K562 (cell line): ENCODE measurements around the gene HNRNPF. TPM values are rescaled to one million over a fixed set of nuclear protein-coding genes. Genes with fewer than 3 reads are reported as not detected.

Experiments used
- ATAC-seq: fragments of 200-7000 bp; cut with Tn5 transposase; 3 replicates; pipeline ENCODE4 v1.9.1; 2020; ENCODE audit warnings: moderate library complexity
- BruUV-seq: library from RNA; stranded (reverse); fragments of 400-500 nt; replicated peaks from 2 replicates; lab custom pipeline; 2021; lab: Mats Ljungman, UMichigan
- CTCF ChIA-PET: fragments of 300-600 bp; formaldehyde crosslinking; extraction: SDS; loops from one replicate; lab custom pipeline; 2021; ENCODE audit warnings: low intra/inter-chr PET ratio; lab: Yijun Ruan, JAX
- POLR2A ChIA-PET: fragments of 300-600, 350-650 bp; sonication (Branson Sonifier 250); formaldehyde crosslinking; extraction: SDS; loops from one replicate; lab custom pipeline; 2021; ENCODE audit warnings: antibody characterized with exemption, inconsistent platforms; lab: Yijun Ruan, JAX
- DNase-seq, 4 experiments: peaks; one replicate each; pipeline versions ENCODE4 v3.0.0 to v3.0.0-alpha.2; 2011 to 2018; ENCODE audit warnings: low spot score in 3 of 4, mixed read lengths in 3 of 4; ENCODE audit errors: extremely low read depth in 1 of 4
- FAIRE-seq: peaks from 2 replicates; lab custom pipeline; 2011; peaks lifted over from hg19 to GRCh38; lab: Jason Lieb, UNC
- H2AFZ ChIP-seq: 2 replicates; pipeline ENCODE4 v1.6.0; 2011; ENCODE audit warnings: low read depth, low read length, control low read depth, inconsistent platforms
- H3K27ac ChIP-seq: fragments of 200-600 bp; 3 replicates; pipeline ENCODE4 v1.8.0; 2011; ENCODE audit warnings: low read depth, mild to moderate bottlenecking, control low read depth, inconsistent platforms, low read length, moderate library complexity, mixed read lengths; ENCODE audit errors: extremely low read depth
- H3K27me3 ChIP-seq, 2 experiments: fragments of 300-600 bp in 1 of 2; 2 replicates in 1 of 2; 3 replicates in 1 of 2; pipeline versions ENCODE4 v1.6.0 to v1.8.0; 2011; ENCODE audit warnings: inconsistent platforms in 2 of 2, low read length in 2 of 2, mild to moderate bottlenecking in 1 of 2, mixed read lengths in 1 of 2, moderate library complexity in 1 of 2; ENCODE audit not compliant: control insufficient read depth in 2 of 2, insufficient read depth in 2 of 2
- H3K36me3 ChIP-seq: fragments of 300-600 bp; 3 replicates; pipeline ENCODE4 v1.8.0; 2011; ENCODE audit warnings: mild to moderate bottlenecking, low read length, inconsistent platforms; ENCODE audit not compliant: control insufficient read depth, insufficient read depth
- H3K4me1 ChIP-seq, 2 experiments: fragments of 200-600 bp in 1 of 2; replicated peaks in 1 of 2; 2 replicates in 1 of 2; 3 replicates in 1 of 2; pipeline versions ENCODE4 v1.5.1 to v1.8.0; 2011; ENCODE audit warnings: inconsistent platforms in 2 of 2, low read length in 2 of 2, mild to moderate bottlenecking in 1 of 2, mixed read lengths in 1 of 2, moderate library complexity in 1 of 2; ENCODE audit not compliant: control insufficient read depth in 2 of 2, insufficient read depth in 2 of 2
- H3K4me2 ChIP-seq: 2 replicates; pipeline ENCODE4 v1.6.1; 2011; ENCODE audit warnings: low read length, control low read depth, inconsistent platforms, mixed read lengths; ENCODE audit not compliant: insufficient read depth
- H3K4me3 ChIP-seq: fragments of 200-600 bp; sonication (generic), shearing (Covaris generic); 2 replicates; pipeline ENCODE4 v1.5.1; 2016; ENCODE audit warnings: control low read depth, inconsistent platforms
- H3K79me2 ChIP-seq: fragments of 200-600 bp; 3 replicates; pipeline ENCODE4 v1.8.0; 2011; ENCODE audit warnings: low read length, inconsistent platforms; ENCODE audit not compliant: control insufficient read depth, insufficient read depth
- H3K9ac ChIP-seq, 2 experiments: 2 replicates each; pipeline versions ENCODE4 v1.6.0 to v1.6.1; 2011; ENCODE audit warnings: low read depth in 2 of 2, low read length in 2 of 2, control low read depth in 1 of 2, inconsistent platforms in 1 of 2, mild to moderate bottlenecking in 1 of 2, mixed read lengths in 1 of 2; ENCODE audit not compliant: insufficient read depth in 1 of 2
- H3K9me1 ChIP-seq: one replicate; pipeline ENCODE4 v1.6.0; 2011; ENCODE audit warnings: inconsistent platforms, mild to moderate bottlenecking, low read length, moderate library complexity; ENCODE audit not compliant: control insufficient read depth, insufficient read depth
- H3K9me3 ChIP-seq: replicated peaks from 2 replicates; pipeline ENCODE4 v1.5.1; 2011; ENCODE audit warnings: low read depth, low read length, inconsistent platforms; ENCODE audit not compliant: control insufficient read depth, insufficient read depth
- H4K20me1 ChIP-seq: replicated peaks from 2 replicates; pipeline ENCODE4 v1.6.1; 2011; ENCODE audit warnings: low read length, inconsistent platforms, mixed read lengths; ENCODE audit not compliant: control insufficient read depth, insufficient read depth
- CTBP1 ChIP-seq: fragments of 450-650 bp; IDR thresholded peaks from 2 replicates; pipeline ENCODE4 v1.6.1; 2016; ENCODE audit warnings: borderline replicate concordance
- FOXK2 ChIP-seq, 2 experiments: fragments of 450-650 bp; IDR thresholded peaks in 1 of 2; conservative IDR thresholded peaks in 1 of 2; 2 replicates each; pipeline ENCODE4 v1.6.1; 2016; ENCODE audit warnings: low read depth in 2 of 2, mild to moderate bottlenecking in 1 of 2
- KDM1A ChIP-seq, 2 experiments: fragments of 450-650 bp; IDR thresholded peaks; 2 replicates each; pipeline ENCODE4 v1.6.1; 2016; ENCODE audit warnings: mild to moderate bottlenecking in 2 of 2
- TAF15 ChIP-seq: fragments of 200-400 bp; formaldehyde crosslinking; IDR thresholded peaks from 2 replicates; pipeline ENCODE4 v1.6.1; 2017; ENCODE audit warnings: mild to moderate bottlenecking, low read depth, low read length, moderate library complexity
- TFAM ChIP-seq: fragments of 250-450 bp; sonication (Bioruptor Pico); conservative IDR thresholded peaks from 2 replicates; pipeline ENCODE4 v1.5.0; 2021; ENCODE audit warnings: mild to moderate bottlenecking, moderate library complexity
- ZEB2 ChIP-seq: fragments of 450-650 bp; IDR thresholded peaks from 2 replicates; pipeline ENCODE4 v1.6.1; 2016
- WGBS: fragments of 100-300 bp; shearing (Covaris generic); methylation state at CpG from one replicate; pipeline ENCODE4 v1.1.6; 2016; ENCODE audit warnings: low coverage, mixed read lengths; ENCODE audit not compliant: insufficient coverage; ENCODE audit errors: missing lambda C conversion rate; 5-methylcytosine and 5-hydroxymethylcytosine counted together
- in situ Hi-C: fragments of 300-500 bp; cut with MboI; formaldehyde crosslinking; loops from 4 replicates; pipeline ENCODE4 v1.15.0; 2018; ENCODE audit warnings: inconsistent platforms, mixed read lengths
- intact Hi-C: fragments of 100-400 bp; cut with micrococcal nuclease; formaldehyde crosslinking; loops from 2 replicates; pipeline ENCODE4 v1.14.2; 2022
- polyA plus RNA-seq, 8 experiments: library from polyadenylated mRNA; depleted of rRNA in 4 of 8; stranded (reverse) in 5 of 8; unstranded in 3 of 8; fragments of >200 nt; fragmentation: Nextera tagmentation in 2 of 8; fragmentation: Illumina TruSeq in 1 of 8; extraction: Ambion mirVana in 2 of 8; extraction: Trizol in 1 of 8; gene quantifications; 2 replicates each; pipeline versions ENCODE4 v1.2.1 to v1.2.3, GENCODE V29; 2011 to 2014; ENCODE audit warnings: inconsistent platforms in 1 of 8, missing spikeins in 1 of 8
- total RNA-seq, 7 experiments: library from RNA; depleted of rRNA in 6 of 7; stranded (reverse); fragments of >200 nt in 6 of 7; fragmentation: Illumina TruSeq in 2 of 7; extraction: Trizol in 2 of 7; gene quantifications; 2 replicates each; pipeline versions ENCODE4 v1.2.1 to v1.2.3, GENCODE V29; 2011 to 2021; ENCODE audit warnings: low replicate concordance in 1 of 7
- TF ChIP-seq, protein P1 (sequence below): sonication (generic); formaldehyde crosslinking; IDR thresholded peaks from 2 replicates; pipeline ENCODE4 v1.8.0; 2022; ENCODE audit warnings: missing genetic modification reagents, mild to moderate bottlenecking, moderate library complexity, borderline replicate concordance

HNRNPF gene
- total and polyA plus RNA-seq, 9 of the 15 experiments (the other 6 are each of a cell fraction or from before 2014, with no cell fraction given): 192 to 489 (median 416) TPM

DNA sequence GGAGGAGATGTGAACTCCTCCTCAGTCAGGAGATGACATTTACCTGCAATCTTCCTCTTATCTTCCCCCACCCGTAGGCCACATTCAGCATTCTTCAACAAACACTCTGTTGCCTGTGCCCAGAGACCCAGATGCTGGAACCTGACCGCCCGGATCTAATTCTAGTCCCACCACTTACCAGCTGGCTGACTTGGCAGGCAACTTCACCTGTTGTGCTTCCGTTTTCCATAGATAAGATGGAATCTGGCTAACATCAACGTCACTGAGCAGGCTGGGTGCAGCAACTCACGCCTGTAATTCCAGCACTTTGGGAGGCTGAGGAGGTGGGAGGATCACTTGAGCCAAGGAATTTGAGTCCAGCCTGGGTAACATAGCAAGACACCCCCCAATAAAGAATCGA is 58.8 kb downstream of the HNRNPF start:
- TF ChIP-seq ZEB2 (peak; percentile 61; the same call in 1 of the 2 replicates), TFAM (CRISPR knock-in tag) (no peak), FOXK2 (conservative IDR thresholded peaks at IDR 0.05 in 1 of 2, IDR thresholded peaks at IDR 0.05 in 1 of 2; ENCODE audit: low read depth in 2 of 2) (no peak), CTBP1 (peak; percentile 53; the same call in 1 of the 2 replicates), TAF15 (no peak), KDM1A (IDR thresholded peaks at IDR 0.05) (no peak)
- TF ChIP-seq, protein P1, sequence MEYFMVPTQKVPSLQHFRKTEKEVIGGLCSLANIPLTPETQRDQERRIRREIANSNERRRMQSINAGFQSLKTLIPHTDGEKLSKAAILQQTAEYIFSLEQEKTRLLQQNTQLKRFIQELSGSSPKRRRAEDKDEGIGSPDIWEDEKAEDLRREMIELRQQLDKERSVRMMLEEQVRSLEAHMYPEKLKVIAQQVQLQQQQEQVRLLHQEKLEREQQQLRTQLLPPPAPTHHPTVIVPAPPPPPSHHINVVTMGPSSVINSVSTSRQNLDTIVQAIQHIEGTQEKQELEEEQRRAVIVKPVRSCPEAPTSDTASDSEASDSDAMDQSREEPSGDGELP (CRISPR knock-in tag): 0 out of 2 replicates have a peak, but pooled peaks have one; percentile 13
- TF ChIP-seq, all 486 proteins: peak for 3
- Histone ChIP-seq H3K27me3 (peaks cover 13 to 19% of the 10 kb centered on the region in 2 experiments; a peak in 4 of 5 replicates), H3K4me3 (no peak overlapping the region), H3K9me1 (no peaks in the 10 kb centered on the region), H3K36me3 (no peaks in the 10 kb centered on the region), H3K9me3 (no peaks in the 10 kb centered on the region), H3K9ac (no peak overlapping the region), H3K4me2 (no peak overlapping the region), H3K27ac (no peak overlapping the region), H3K79me2 (no peaks in the 10 kb centered on the region), H4K20me1 (no peaks in the 10 kb centered on the region), H3K4me1 (peaks cover 6 to 13% of the 10 kb centered on the region in 2 experiments), H2AFZ (no peak overlapping the region)
- BruUV-seq: no TSS peak
- DNase-seq (no peak), FAIRE-seq (no peak), ATAC-seq (no peak)
- ChIA-PET POLR2A (no interaction called here), CTCF (no interaction called here)
- intact Hi-C loops (no loop called here), in situ Hi-C loops (no loop called here)
- 4% methylated on average over 7 of the region's 7 CpGs for WGBS
